GM18517 (cell line): ENCODE data around the gene NT5C1B.
"Not testable (repeated sequence)": the region's sequence is repeated elsewhere in the genome, so short reads cannot be mapped to it uniquely, and the experiment has no call there.

Experiments
- ATAC-seq: cut with Tn5 transposase; IDR thresholded peaks from one replicate; pipeline ENCODE4 v1.9.1; 2021; ENCODE audit warnings: mild to moderate bottlenecking, moderate library complexity; ENCODE audit not compliant: unreplicated experiment

The NT5C1B gene

GRCh38 chr2:18589354-18589753, at the start of gene NT5C1B:
Gene NT5C1B, minus strand, starts transcription at chr2:18589569. Its CDS starts 101 bp downstream, at chr2:18589468.
- ATAC-seq: no peak

GRCh38 chr2:18637196-18637595, 47.8 kb upstream of the NT5C1B start:
- no peak for ATAC-seq

- not testable (repeated sequence) for ATAC-seq
Observed at GRCh38 chr2:18632699-18633098, 43.3 kb upstream of the NT5C1B start.

- ATAC-seq: no peak
Observed at GRCh38 chr2:18630941-18631340, 41.6 kb upstream of the NT5C1B start.

- ATAC-seq: no peak
Observed at GRCh38 chr2:18630541-18630940, 41.2 kb upstream of the NT5C1B start.

GRCh38 chr2:18630101-18630500, 40.7 kb upstream of the NT5C1B start:
- no peak for ATAC-seq

GRCh38 chr2:18626958-18627650, 37.7 kb upstream of the NT5C1B start:
- no peak for ATAC-seq

- ATAC-seq: no peak
Observed at GRCh38 chr2:18626256-18626668, 36.9 kb upstream of the NT5C1B start.

GRCh38 chr2:18625563-18625962, 36.2 kb upstream of the NT5C1B start:
- no peak for ATAC-seq

GRCh38 chr2:18623782-18624181, 34.4 kb upstream of the NT5C1B start:
- no peak for ATAC-seq

- ATAC-seq: no peak
Observed at GRCh38 chr2:18620867-18621632, 31.7 kb upstream of the NT5C1B start.

- ATAC-seq: no peak
Observed at GRCh38 chr2:18619091-18619490, 29.7 kb upstream of the NT5C1B start.

- no peak for ATAC-seq
Observed at GRCh38 chr2:18614041-18614440, 24.7 kb upstream of the NT5C1B start.

- ATAC-seq: no peak
Observed at GRCh38 chr2:18612133-18612532, 22.8 kb upstream of the NT5C1B start.

GRCh38 chr2:18611604-18612003, 22.2 kb upstream of the NT5C1B start:
- no peak for ATAC-seq

GRCh38 chr2:18611184-18611583, 21.8 kb upstream of the NT5C1B start:
- ATAC-seq: no peak

- no peak for ATAC-seq
Observed at GRCh38 chr2:18610651-18611050, 21.3 kb upstream of the NT5C1B start.

- no peak for ATAC-seq
Observed at GRCh38 chr2:18610090-18610489, 20.7 kb upstream of the NT5C1B start.

- no peak for ATAC-seq
Observed at GRCh38 chr2:18605115-18605514, 15.7 kb upstream of the NT5C1B start.

GRCh38 chr2:18604531-18604885, 15.1 kb upstream of the NT5C1B start:
- no peak for ATAC-seq

- no peak for ATAC-seq
Observed at GRCh38 chr2:18603854-18604530, 14.6 kb upstream of the NT5C1B start.

GRCh38 chr2:18602298-18602697, 12.9 kb upstream of the NT5C1B start:
- no peak for ATAC-seq
